IMR-90 (cell line): ENCODE results near the gene GRID1. TPM values are rescaled to one million over a fixed set of nuclear protein-coding genes. Genes with fewer than 3 reads are reported as not detected.

Source experiments
- ATAC-seq: fragments of 200-7000 bp; cut with Tn5 transposase; 2 replicates; pipeline ENCODE4 v1.9.1; 2020; ENCODE audit warnings: low read depth, mild to moderate bottlenecking, moderate library complexity
- BruUV-seq: library from RNA; stranded (reverse); fragments of 400-500 nt; replicated peaks from 2 replicates; lab custom pipeline; 2021; lab: Mats Ljungman, UMichigan
- CTCF ChIA-PET: fragments of 300-600 bp; formaldehyde crosslinking; extraction: SDS; loops from one replicate; lab custom pipeline; 2021; ENCODE audit warnings: antibody characterized with exemption; lab: Yijun Ruan, JAX
- POLR2A ChIA-PET: fragments of 300-600 bp; sonication (Branson Sonifier 250); formaldehyde crosslinking; loops from one replicate; lab custom pipeline; 2022; ENCODE audit warnings: antibody characterized with exemption; ENCODE audit not compliant: unreplicated experiment; lab: Charles Lee
- DNase-seq: peaks from one replicate; pipeline ENCODE4 v3.0.0; 2013
- H2AFZ ChIP-seq: replicated peaks from 2 replicates; pipeline ENCODE3; 2013; ENCODE audit warnings: low read length, mild to moderate bottlenecking; ENCODE audit not compliant: poor library complexity
- H2AK5ac ChIP-seq: 2 replicates; pipeline ENCODE4 v1.6.1; 2013; ENCODE audit warnings: low read depth, low read length, inconsistent platforms
- H2AK9ac ChIP-seq: replicated peaks from 2 replicates; pipeline ENCODE3; 2013; ENCODE audit warnings: mild to moderate bottlenecking, low read depth, low read length, moderate library complexity; ENCODE audit not compliant: poor library complexity
- H2BK120ac ChIP-seq: 2 replicates; pipeline ENCODE4 v1.6.1; 2013; ENCODE audit warnings: low read depth, low read length, inconsistent platforms
- H2BK15ac ChIP-seq: 3 replicates; pipeline ENCODE4 v1.6.1; 2013; ENCODE audit warnings: low read depth, low read length, inconsistent platforms
- H2BK20ac ChIP-seq: 2 replicates; pipeline ENCODE4 v1.6.1; 2013; ENCODE audit warnings: low read depth, mild to moderate bottlenecking, inconsistent platforms, low read length, moderate library complexity
- H2BK5ac ChIP-seq: 2 replicates; pipeline ENCODE4 v1.6.1; 2013; ENCODE audit warnings: mild to moderate bottlenecking, low read depth, low read length, inconsistent platforms; ENCODE audit not compliant: poor library complexity, severe bottlenecking
- H3K14ac ChIP-seq: replicated peaks from 2 replicates; pipeline ENCODE4 v1.6.1; 2013; ENCODE audit warnings: low read depth, low read length, inconsistent platforms
- H3K18ac ChIP-seq: 2 replicates; pipeline ENCODE4 v1.6.1; 2013; ENCODE audit warnings: low read depth, low read length, control low read depth
- H3K23ac ChIP-seq: 2 replicates; pipeline ENCODE4 v1.6.1; 2013; ENCODE audit warnings: low read depth, low read length, inconsistent platforms
- H3K27ac ChIP-seq: 2 replicates; pipeline ENCODE4 v1.5.1; 2013; ENCODE audit warnings: mild to moderate bottlenecking, control low read depth, low read length; ENCODE audit not compliant: insufficient read depth
- H3K27me3 ChIP-seq: 2 replicates; pipeline ENCODE4 v1.6.1; 2013; ENCODE audit warnings: low read length; ENCODE audit not compliant: control insufficient read depth, insufficient read depth
- H3K36me3 ChIP-seq: 2 replicates; pipeline ENCODE4 v1.6.1; 2013; ENCODE audit warnings: low read length, mixed read lengths; ENCODE audit not compliant: control insufficient read depth, insufficient read depth
- H3K4ac ChIP-seq: 2 replicates; pipeline ENCODE4 v1.6.1; 2013; ENCODE audit warnings: low read depth, low read length, inconsistent platforms
- H3K4me1 ChIP-seq: 2 replicates; pipeline ENCODE4 v1.6.1; 2013; ENCODE audit warnings: low read length, mixed read lengths; ENCODE audit not compliant: control insufficient read depth, insufficient read depth
- H3K4me2 ChIP-seq: 2 replicates; pipeline ENCODE4 v1.6.1; 2013; ENCODE audit warnings: low read depth, mild to moderate bottlenecking, control low read depth, low read length, moderate library complexity
- H3K4me3 ChIP-seq: 2 replicates; pipeline ENCODE4 v1.5.1; 2013; ENCODE audit warnings: low read depth, mild to moderate bottlenecking, control low read depth, low read length, moderate library complexity; ENCODE audit not compliant: insufficient read depth
- H3K56ac ChIP-seq: 2 replicates; pipeline ENCODE4 v1.6.1; 2013; ENCODE audit warnings: low read length, inconsistent platforms; ENCODE audit not compliant: insufficient read depth; ENCODE audit errors: extremely low read depth
- H3K79me1 ChIP-seq, 2 experiments: 2 replicates each; pipeline ENCODE4 v1.6.1; 2013; ENCODE audit warnings: low read length in 2 of 2, inconsistent platforms in 1 of 2, low read depth in 1 of 2
- H3K9ac ChIP-seq: 2 replicates; pipeline ENCODE4 v1.6.1; 2013; ENCODE audit warnings: low read depth, low read length, control low read depth
- H3K9me1 ChIP-seq: 2 replicates; pipeline ENCODE4 v1.6.1; 2013; ENCODE audit warnings: low read length, inconsistent platforms; ENCODE audit not compliant: insufficient read depth
- H3K9me3 ChIP-seq: 2 replicates; pipeline ENCODE4 v1.6.1; 2013; ENCODE audit warnings: low read length; ENCODE audit not compliant: control insufficient read depth, insufficient read depth
- H4K20me1 ChIP-seq: 2 replicates; pipeline ENCODE4 v1.6.1; 2013; ENCODE audit warnings: low read length, inconsistent platforms; ENCODE audit not compliant: insufficient read depth
- H4K5ac ChIP-seq: 2 replicates; pipeline ENCODE4 v1.6.1; 2013; ENCODE audit warnings: mild to moderate bottlenecking, low read depth, low read length, control low read depth
- H4K8ac ChIP-seq, 2 experiments: 2 replicates each; pipeline ENCODE4 v1.6.1; 2013; ENCODE audit warnings: low read depth in 2 of 2, low read length in 2 of 2, control low read depth in 1 of 2, inconsistent platforms in 1 of 2
- H4K91ac ChIP-seq: 2 replicates; pipeline ENCODE4 v1.6.1; 2013; ENCODE audit warnings: low read depth, low read length, inconsistent platforms; ENCODE audit not compliant: insufficient read depth
- CEBPB ChIP-seq: IDR thresholded peaks from 2 replicates; pipeline ENCODE4 v1.6.1; 2012; ENCODE audit warnings: low read depth, low read length, improper control_type of control experiment
- MAFK ChIP-seq: IDR thresholded peaks from 2 replicates; pipeline ENCODE4 v1.6.1; 2012; ENCODE audit warnings: low read depth, low read length, improper control_type of control experiment
- MAZ ChIP-seq: IDR thresholded peaks from 2 replicates; pipeline ENCODE4 v1.6.1; 2012; ENCODE audit warnings: low read depth, mild to moderate bottlenecking, low read length, improper control_type of control experiment, moderate library complexity, borderline replicate concordance
- MXI1 ChIP-seq: IDR thresholded peaks from 2 replicates; pipeline ENCODE4 v1.6.1; 2012; ENCODE audit warnings: low read depth, mild to moderate bottlenecking, low read length, moderate library complexity, borderline replicate concordance
- NFE2L2 ChIP-seq: fragments of 150-350 bp; IDR thresholded peaks from 2 replicates; pipeline ENCODE4 v1.6.1; 2016; ENCODE audit warnings: low read depth, mild to moderate bottlenecking, low read length
- POLR2A ChIP-seq: IDR thresholded peaks from 2 replicates; pipeline ENCODE4 v1.6.1; 2012; ENCODE audit warnings: mild to moderate bottlenecking, low read depth, low read length
- RAD21 ChIP-seq: IDR thresholded peaks from 2 replicates; pipeline ENCODE4 v1.6.1; 2012; ENCODE audit warnings: low read length, improper control_type of control experiment
- RCOR1 ChIP-seq: IDR thresholded peaks from 2 replicates; pipeline ENCODE4 v1.6.1; 2012; ENCODE audit warnings: mild to moderate bottlenecking, low read length, improper control_type of control experiment; ENCODE audit not compliant: insufficient replicate concordance
- SMC3 ChIP-seq: fragments of 150-350 bp; IDR thresholded peaks from 2 replicates; pipeline ENCODE4 v1.6.1; 2016; ENCODE audit warnings: low read depth, mild to moderate bottlenecking, antibody characterized with exemption, low read length, moderate library complexity
- WGBS, 2 experiments: methylation state at CpG; one replicate each; pipeline versions ENCODE4 v1.1.5 to v1.1.7; 2013; ENCODE audit warnings: missing lambda C conversion rate in 2 of 2; ENCODE audit not compliant: insufficient read length in 1 of 2; ENCODE audit errors: extremely low coverage in 2 of 2; 5-methylcytosine and 5-hydroxymethylcytosine counted together
- dilution Hi-C: fragments of 300-500 bp; cut with HindIII; formaldehyde crosslinking; loops from one replicate; pipeline ENCODE4 v1.14.3; 2018; ENCODE audit warnings: low sequenced_read_pairs; ENCODE audit not compliant: unreplicated experiment
- in situ Hi-C: fragments of 300-500 bp; cut with MboI; formaldehyde crosslinking; loops from 3 replicates; pipeline ENCODE4 v1.14.3; 2019; ENCODE audit warnings: low sequenced_read_pairs, inconsistent platforms, mixed read lengths
- intact Hi-C: fragments of 100-400 bp; cut with micrococcal nuclease; formaldehyde crosslinking; loops from 2 replicates; pipeline ENCODE4 v1.10.0; 2022
- polyA plus RNA-seq, 3 experiments: library from polyadenylated mRNA; depleted of rRNA; stranded (reverse); fragments of >200 nt; gene quantifications; 2 replicates each; pipeline ENCODE4 v1.2.3, GENCODE V29; 2012; ENCODE audit warnings: low replicate concordance in 1 of 3
- total RNA-seq: library from RNA; depleted of rRNA; stranded (reverse); fragments of >200 nt; gene quantifications from 2 replicates; pipeline ENCODE4 v1.2.3, GENCODE V29; 2012

GRID1 gene
- total and polyA plus RNA-seq, 2 of the 4 experiments (the other 2 are of a cell fraction): not detected

GRCh38 chr10:86366033-86366901 lies at the start of gene GRID1 (continued):
- TF ChIP-seq RCOR1 (no peak), POLR2A (no peak), RAD21 (no peak), MXI1 (no peak)

DNA sequence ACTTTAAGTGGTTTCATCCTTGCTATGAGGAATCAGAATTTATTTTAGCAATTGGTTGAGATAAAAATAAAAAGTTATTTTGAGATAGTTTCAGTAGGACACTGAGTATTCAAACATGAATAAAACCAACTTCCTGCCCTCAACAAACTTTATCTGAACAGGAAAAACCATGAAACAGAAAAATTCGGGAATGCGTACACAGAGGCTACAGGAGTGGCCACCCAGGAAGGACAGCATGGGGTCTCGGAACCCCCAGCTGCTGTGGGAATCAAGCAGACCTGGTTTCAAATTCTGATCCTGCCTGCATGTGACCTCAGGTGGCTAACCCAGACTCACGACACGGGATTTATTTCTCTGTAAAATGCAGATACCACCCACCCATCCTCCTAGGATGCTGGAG lies 49.0 kb upstream of the GRID1 start:
- ATAC-seq: no peak
- H2BK120ac ChIP-seq: no peak overlapping the region
- no peak overlapping the region for H3K27ac ChIP-seq
- H4K8ac ChIP-seq: no peak overlapping the region
- no peak overlapping the region for H2BK15ac ChIP-seq
- H3K9me1 ChIP-seq: 0 out of 2 replicates have a peak, but pooled peaks cover 5% of the 10 kb centered on the region
- CTCF ChIA-PET: no interaction called here
- intact Hi-C loops (no loop called here), in situ Hi-C loops (no loop called here), dilution Hi-C loops (no loop called here)
- H3K9me3 ChIP-seq: peaks cover 4% of the 10 kb centered on the region
- no peak overlapping the region for H3K4ac ChIP-seq
- no peak for DNase-seq
- H2BK20ac ChIP-seq: no peak overlapping the region
- no CpG with 5 or more reads among the region's 5 CpGs for WGBS, 2 experiments
- no peak for TF ChIP-seq CEBPB
- no peak for TF ChIP-seq MAFK
- no peak for TF ChIP-seq MAZ
- TF ChIP-seq SMC3: no peak
- TF ChIP-seq MXI1: no peak
- no peak for TF ChIP-seq NFE2L2
- no peaks in the 10 kb centered on the region for H3K79me1 ChIP-seq
- H4K5ac ChIP-seq: no peak overlapping the region
- H3K9ac ChIP-seq: no peak overlapping the region
- no peak overlapping the region for H3K4me2 ChIP-seq
- no peaks in the 10 kb centered on the region for H3K27me3 ChIP-seq
- peaks cover 7% of the 10 kb centered on the region for H3K4me1 ChIP-seq
- H3K23ac ChIP-seq: no peak overlapping the region; the same call in 1 of the 2 replicates
- H3K18ac ChIP-seq: no peak overlapping the region
- H2AFZ ChIP-seq: no peak overlapping the region
- H4K20me1 ChIP-seq: no peaks in the 10 kb centered on the region
- no peak overlapping the region for H2BK5ac ChIP-seq
- no peak overlapping the region for H3K4me3 ChIP-seq
- H4K91ac ChIP-seq: no peak overlapping the region
- POLR2A ChIA-PET: no interaction called here
- H2AK5ac ChIP-seq: no peak overlapping the region
- no peak overlapping the region for H3K56ac ChIP-seq
- no peak overlapping the region for H2AK9ac ChIP-seq
- no TSS peak for BruUV-seq
- H3K14ac ChIP-seq: no peak overlapping the region
- no peaks in the 10 kb centered on the region for H3K36me3 ChIP-seq
